ENCODE data around the gene BTN1A1.

BTN1A1 gene

DNA sequence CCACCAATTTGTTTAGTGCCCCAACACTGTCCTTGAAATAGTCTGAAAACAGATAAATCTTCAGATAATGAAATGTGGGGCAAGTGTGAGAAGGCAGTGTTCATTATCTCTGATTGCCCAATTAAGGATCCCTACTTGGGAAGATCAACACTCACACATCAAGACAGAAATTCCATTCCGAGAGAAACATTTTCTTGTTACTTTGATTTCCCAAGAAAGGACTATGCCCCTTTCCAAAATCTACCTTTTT lies 54.3 kb downstream of the BTN1A1 start:
- Mint-ChIP-seq H3K4me1 (peaks cover 11% of the 10 kb centered on the region), H3K27ac (peak overlapping the region in 2 of 3 experiments; percentile 40 to 90), H3K36me3 (ENCODE audit: low read depth) (no peaks in the 10 kb centered on the region), H3K9me3 (no peaks in the 10 kb centered on the region), H3K4me3 (no peak overlapping the region), H3K27me3 (ENCODE audit: low read depth) (no peaks in the 10 kb centered on the region)
- TF ChIP-seq, protein P1, sequence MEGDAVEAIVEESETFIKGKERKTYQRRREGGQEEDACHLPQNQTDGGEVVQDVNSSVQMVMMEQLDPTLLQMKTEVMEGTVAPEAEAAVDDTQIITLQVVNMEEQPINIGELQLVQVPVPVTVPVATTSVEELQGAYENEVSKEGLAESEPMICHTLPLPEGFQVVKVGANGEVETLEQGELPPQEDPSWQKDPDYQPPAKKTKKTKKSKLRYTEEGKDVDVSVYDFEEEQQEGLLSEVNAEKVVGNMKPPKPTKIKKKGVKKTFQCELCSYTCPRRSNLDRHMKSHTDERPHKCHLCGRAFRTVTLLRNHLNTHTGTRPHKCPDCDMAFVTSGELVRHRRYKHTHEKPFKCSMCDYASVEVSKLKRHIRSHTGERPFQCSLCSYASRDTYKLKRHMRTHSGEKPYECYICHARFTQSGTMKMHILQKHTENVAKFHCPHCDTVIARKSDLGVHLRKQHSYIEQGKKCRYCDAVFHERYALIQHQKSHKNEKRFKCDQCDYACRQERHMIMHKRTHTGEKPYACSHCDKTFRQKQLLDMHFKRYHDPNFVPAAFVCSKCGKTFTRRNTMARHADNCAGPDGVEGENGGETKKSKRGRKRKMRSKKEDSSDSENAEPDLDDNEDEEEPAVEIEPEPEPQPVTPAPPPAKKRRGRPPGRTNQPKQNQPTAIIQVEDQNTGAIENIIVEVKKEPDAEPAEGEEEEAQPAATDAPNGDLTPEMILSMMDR (IDR thresholded peaks at IDR 0.05; ENCODE audit: unreplicated experiment in 3 of 3): no peak

DNA sequence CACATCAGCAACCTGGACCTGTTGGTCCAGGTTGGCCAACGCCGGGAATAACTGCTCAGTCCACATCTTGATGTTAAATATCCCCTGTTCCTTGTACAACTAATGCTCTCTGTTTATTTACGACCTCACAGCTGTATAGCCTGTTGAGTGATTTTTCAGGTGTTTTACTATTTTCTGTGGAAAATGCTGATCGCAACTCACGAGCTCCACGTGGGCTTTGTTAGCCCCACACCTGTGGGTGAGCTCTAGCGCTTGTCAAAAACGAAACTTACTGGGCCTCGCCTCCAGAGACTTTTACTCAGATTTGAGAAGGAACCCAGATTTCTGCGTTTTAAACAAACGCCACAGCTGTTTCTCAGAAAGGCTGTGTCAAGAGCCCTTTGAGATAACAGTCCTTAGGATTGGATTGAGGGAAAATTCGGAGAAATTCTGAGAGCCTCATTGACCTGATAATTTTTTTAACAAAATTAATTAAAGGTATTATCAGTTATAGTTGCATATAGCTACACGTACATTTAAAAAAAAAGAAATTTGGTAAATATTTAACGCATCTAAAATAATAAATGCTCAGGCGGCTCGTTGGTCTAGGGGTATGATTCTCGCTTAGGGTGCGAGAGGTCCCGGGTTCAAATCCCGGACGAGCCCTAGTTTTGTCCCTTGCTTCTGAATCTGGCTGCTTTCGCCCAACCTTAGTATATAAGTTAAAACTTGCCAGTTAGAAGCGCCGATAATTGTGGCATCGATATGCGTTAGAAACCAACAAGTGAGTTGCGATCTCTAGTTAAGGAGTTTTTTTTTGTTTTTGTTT lies 54.8 kb downstream of the BTN1A1 start:
- peak overlapping the region in 2 of 3 experiments; percentile 40 to 90 for H3K27ac Mint-ChIP-seq
- H3K4me1 Mint-ChIP-seq: peaks cover 11% of the 10 kb centered on the region

DNA sequence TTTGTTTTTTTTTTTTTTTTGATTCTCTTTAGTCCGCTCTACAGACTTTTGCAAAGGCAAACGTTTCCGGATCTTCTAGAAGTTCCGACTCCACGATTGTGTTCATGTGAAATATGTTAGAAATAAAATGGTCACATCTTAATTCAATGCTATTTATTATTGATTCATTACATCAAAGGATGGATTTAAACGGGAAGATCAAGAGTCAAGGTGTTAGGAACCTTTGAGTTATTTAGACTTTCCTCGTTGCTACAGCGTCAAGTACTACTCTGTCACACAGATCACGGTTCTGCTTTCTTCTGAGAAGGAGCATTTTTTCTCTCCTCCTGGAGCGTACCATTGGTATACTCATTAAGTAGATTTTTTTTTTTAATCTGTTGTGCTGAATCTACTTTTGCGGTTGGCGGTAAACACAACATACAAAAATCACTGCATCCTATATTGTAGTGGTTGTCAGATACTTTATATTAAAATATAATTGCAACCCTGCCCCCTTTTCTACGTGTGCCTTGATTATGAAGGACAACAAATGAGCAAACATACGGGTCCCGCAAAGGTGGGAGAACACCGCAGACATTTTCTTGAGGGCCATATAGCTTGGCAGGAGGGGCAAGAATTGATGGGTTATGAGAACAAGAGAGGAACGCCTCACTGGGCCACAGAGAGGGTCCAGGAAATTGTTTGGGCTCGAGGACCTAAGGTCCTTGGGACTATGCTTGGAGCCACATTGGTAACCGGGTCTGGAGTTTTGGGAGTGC lies 55.6 kb downstream of the BTN1A1 start:
- Mint-ChIP-seq H3K27me3 (ENCODE audit: low read depth) (no peaks in the 10 kb centered on the region), H3K4me3 (no peak overlapping the region), H3K27ac (peak overlapping the region in 2 of 3 experiments; percentile 9 to 58), H3K4me1 (peaks cover 11% of the 10 kb centered on the region), H3K9me3 (no peaks in the 10 kb centered on the region), H3K36me3 (ENCODE audit: low read depth) (no peaks in the 10 kb centered on the region)
- TF ChIP-seq, protein P1 (IDR thresholded peaks at IDR 0.05; ENCODE audit: unreplicated experiment in 3 of 3): no peak

More for the DNA sequence above, 54.8 kb downstream of the BTN1A1 start:
- TF ChIP-seq, protein P1 (IDR thresholded peaks at IDR 0.05; ENCODE audit: unreplicated experiment in 3 of 3): no peak
- Mint-ChIP-seq H3K4me3 (no peak overlapping the region), H3K36me3 (ENCODE audit: low read depth) (no peaks in the 10 kb centered on the region), H3K9me3 (no peaks in the 10 kb centered on the region), H3K27me3 (ENCODE audit: low read depth) (no peaks in the 10 kb centered on the region)

DNA sequence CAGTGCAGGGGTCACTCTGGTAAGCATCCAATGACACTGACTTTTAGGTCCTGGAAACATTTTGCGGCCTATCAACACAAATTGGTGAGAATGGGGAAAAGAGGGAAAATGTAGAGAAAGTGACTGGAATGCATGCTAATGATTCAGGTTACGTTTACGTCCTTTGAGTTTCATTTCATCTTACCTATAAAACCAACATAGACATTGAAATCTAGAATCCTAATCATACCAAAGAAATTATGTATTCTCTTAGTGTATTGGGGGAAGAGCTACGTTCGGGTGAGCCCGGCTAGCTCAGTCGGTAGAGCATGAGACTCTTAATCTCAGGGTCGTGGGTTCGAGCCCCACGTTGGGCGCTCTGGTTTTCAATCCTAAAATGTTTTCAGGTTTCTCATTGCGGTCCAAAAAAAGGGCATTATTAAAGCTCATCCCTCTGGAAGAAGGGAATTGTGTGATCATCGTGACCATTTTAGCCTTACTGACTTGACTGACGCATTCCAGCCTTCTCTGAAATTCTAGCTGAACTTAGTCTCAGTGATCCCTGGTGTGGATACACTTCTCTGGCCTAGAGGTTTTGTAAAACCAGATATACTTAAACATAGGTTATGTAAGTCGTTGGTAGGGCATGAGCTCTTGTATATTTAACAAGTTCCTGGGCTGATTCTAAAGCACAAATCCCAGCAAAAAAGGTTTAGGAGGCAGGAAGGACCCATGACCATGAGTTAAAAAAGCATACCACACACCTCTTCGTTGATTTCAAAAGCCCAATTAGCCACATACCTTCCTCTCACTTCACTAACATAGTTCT lies 56.4 kb downstream of the BTN1A1 start:
- TF ChIP-seq, protein P1 (IDR thresholded peaks at IDR 0.05; ENCODE audit: unreplicated experiment in 3 of 3): no peak
- Mint-ChIP-seq H3K27ac (peak overlapping the region in 1 of 3 experiments; percentile 53), H3K4me3 (peak overlapping the region in 2 of 3 experiments; percentile 19 to 26), H3K36me3 (ENCODE audit: low read depth) (no peaks in the 10 kb centered on the region), H3K27me3 (ENCODE audit: low read depth) (peaks cover 3% of the 10 kb centered on the region), H3K9me3 (peaks cover 2% of the 10 kb centered on the region), H3K4me1 (peaks cover 11% of the 10 kb centered on the region)
